ENCODE results near the gene DLGAP5.

DLGAP5 gene

DNA sequence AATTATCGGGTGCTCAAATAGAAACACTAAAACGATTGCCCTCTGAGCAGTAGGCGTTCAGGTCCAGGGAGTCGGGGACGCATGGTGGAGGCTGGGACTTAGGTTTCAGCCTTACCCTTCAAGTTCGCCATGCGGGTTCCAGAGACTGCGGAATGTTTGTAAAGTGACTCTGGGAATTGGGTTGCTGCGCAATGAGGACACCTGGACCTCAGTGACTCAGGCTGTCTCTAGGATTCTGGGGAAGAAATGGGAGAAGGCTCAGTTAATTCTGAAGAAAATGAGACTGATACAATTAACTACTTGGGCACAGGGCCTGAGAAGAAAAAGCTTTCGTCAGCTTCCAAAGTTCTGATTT, 61.2 kb downstream of the DLGAP5 start:
- TF ChIP-seq, protein P1, sequence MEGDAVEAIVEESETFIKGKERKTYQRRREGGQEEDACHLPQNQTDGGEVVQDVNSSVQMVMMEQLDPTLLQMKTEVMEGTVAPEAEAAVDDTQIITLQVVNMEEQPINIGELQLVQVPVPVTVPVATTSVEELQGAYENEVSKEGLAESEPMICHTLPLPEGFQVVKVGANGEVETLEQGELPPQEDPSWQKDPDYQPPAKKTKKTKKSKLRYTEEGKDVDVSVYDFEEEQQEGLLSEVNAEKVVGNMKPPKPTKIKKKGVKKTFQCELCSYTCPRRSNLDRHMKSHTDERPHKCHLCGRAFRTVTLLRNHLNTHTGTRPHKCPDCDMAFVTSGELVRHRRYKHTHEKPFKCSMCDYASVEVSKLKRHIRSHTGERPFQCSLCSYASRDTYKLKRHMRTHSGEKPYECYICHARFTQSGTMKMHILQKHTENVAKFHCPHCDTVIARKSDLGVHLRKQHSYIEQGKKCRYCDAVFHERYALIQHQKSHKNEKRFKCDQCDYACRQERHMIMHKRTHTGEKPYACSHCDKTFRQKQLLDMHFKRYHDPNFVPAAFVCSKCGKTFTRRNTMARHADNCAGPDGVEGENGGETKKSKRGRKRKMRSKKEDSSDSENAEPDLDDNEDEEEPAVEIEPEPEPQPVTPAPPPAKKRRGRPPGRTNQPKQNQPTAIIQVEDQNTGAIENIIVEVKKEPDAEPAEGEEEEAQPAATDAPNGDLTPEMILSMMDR (IDR thresholded peaks at IDR 0.05; ENCODE audit: insufficient read depth, missing control alignments): no peak
- DNase-seq (ENCODE audit: insufficient read length, low spot score) (no peak), FAIRE-seq (no peak)

DNA sequence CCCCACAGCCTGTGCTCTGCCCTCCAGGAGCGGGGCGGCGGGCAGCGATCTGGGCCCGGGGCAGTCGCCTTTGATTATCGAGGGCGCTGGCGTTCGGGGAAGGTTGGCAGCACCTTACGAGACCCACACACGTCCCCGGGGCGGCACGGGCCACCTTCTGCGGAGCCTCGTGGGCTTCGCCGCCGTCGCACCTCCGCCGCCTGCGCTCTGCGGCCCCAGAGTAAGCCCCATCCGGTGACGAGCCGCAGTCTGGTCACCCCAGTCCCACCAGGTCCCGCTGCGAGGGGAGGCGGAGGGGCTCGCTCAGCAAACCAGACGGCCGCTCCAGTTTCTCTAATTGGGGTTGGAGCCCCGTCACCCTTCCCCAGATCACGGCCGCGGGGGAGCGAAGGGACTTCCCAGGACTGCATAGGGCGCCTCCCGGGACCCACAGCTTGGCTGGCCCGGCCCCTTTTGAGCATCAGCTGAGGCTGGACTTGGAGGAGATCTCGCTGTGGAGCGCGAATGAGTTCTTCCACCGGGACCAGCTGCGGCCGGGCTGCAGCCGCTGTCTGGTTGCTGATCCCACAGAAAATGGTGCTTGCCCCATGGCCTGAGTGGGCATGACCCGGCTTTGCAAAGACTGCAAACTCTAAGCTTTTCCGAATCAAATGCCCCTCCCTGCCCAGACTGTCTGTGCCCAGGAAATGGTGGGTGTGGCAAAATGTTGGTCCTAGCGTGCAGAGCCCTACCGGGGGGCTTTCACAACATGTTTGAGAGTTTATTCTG, 61.8 kb downstream of the DLGAP5 start:
- TF ChIP-seq, protein P1 (IDR thresholded peaks at IDR 0.05; ENCODE audit: insufficient read depth, missing control alignments): no peak
- FAIRE-seq (no peak), DNase-seq (ENCODE audit: insufficient read length, low spot score) (peak; percentile 27)

DNA sequence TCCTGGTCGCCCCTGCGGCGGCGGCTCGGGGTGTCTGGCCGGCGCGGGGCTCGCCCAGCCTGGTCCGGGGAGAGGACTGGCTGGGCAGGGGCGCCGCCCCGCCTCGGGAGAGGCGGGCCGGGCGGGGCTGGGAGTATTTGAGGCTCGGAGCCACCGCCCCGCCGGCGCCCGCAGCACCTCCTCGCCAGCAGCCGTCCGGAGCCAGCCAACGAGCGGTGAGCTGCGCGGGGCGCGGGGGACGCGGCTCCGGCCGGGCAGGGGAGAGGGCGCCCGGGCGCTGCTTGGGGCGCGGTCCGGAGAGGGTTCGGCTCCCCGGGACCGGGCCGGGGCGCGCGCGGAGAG, 62.3 kb downstream of the DLGAP5 start, which contains the start of gene LGALS3:
TSS of gene LGALS3 (plus strand) at position 167 of the 342 bp plus-strand sequence. CDS start 8,122 bp downstream, outside the sequence.
- DNase-seq (ENCODE audit: insufficient read length, low spot score): peak; percentile 47
- FAIRE-seq: no peak

DNA sequence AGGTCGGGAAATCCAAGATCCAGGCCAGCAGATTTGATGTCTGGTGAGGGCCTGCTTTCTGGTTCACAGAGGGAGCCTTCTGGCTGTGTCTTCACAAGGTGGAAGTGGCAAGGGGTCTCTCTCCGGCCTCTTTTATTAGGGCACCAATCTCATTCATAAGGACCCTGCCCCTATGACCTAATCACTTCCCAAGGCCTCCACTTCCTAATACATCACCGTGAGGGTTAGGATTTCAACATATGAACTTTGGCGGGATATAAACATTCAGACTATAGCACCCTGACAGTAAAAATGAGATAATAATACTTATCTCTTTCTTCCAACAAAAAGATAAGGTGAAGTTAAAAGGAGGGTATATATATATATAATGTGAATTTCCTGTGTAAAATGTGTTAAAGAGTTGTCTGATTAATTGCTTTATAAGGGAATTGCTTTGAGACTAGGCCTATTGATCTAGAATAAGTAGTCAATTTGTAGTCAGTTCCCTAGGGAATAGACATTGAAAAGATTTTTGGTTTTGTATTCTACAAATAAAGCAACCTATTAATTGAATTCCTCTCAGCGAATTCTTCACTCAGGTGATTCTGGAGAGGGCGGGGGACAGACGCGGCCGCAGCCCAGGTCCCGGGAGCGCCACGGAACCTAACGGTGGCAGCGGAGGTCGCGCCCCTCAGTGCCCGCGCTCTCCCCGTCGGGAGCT, 62.8 kb downstream of the DLGAP5 start:
- TF ChIP-seq, protein P1 (IDR thresholded peaks at IDR 0.05; ENCODE audit: insufficient read depth, missing control alignments): no peak
- DNase-seq (ENCODE audit: insufficient read length, low spot score) (no peak), FAIRE-seq (no peak)

More for the DNA sequence above, 62.3 kb downstream of the DLGAP5 start, which contains the start of gene LGALS3:
- TF ChIP-seq, protein P1 (IDR thresholded peaks at IDR 0.05; ENCODE audit: insufficient read depth, missing control alignments): no peak

DNA sequence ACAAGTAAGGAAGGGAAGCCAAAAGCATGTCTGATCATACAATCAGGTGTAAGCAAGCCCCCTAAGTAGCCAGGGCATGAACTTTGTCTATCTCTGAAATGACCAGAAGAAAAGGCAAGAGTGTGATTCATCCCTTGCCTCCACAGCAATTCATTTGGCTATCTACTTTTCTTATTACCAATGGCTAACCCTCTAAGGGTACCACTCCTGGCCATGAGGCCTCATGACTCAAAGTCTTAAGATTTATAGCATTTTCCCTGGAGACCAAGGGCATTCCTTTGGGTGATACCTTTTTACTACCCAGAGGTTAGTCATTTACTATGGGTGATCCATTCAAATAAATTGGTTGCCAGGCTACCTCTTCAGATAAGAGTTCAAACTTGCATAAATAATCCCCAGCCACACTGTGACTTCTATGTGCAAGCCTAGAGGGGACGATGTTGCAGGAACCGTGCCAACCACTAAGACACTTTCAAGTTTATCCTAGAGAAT, 63.9 kb downstream of the DLGAP5 start:
- DNase-seq (ENCODE audit: insufficient read length, low spot score) (no peak), FAIRE-seq (no peak)
- TF ChIP-seq, protein P1 (IDR thresholded peaks at IDR 0.05; ENCODE audit: insufficient read depth, missing control alignments): no peak

DNA sequence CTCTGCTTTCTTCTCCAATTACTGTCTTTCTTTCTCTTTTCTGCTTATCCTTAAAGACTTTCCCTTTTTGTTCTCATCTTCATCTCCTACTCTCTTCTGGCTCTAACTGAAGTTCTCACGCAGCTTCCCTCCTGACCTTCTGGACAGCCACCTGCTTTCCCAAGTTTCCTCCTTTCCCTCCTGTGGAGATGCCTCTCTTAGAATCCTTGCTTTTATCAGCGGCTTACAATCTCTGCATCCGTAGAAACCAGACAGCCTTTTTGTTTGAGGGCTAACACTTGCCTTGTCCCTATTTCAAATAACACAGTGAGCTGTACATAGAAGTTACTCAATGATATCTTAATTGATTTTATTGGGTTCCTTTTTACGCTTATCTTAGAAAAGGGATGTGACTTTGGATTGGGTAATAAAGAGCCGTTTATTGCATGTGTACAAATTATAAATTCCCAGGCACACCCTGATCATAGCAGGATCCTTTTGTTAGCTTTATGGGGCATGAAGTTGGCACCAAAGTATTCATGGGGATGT, 64.4 kb downstream of the DLGAP5 start:
- TF ChIP-seq, protein P1 (IDR thresholded peaks at IDR 0.05; ENCODE audit: insufficient read depth, missing control alignments): no peak
- no peak for FAIRE-seq
- DNase-seq (ENCODE audit: insufficient read length, low spot score): no peak
